Measurements from ENCODE around the gene GPR137.

Gene GPR137

DNA sequence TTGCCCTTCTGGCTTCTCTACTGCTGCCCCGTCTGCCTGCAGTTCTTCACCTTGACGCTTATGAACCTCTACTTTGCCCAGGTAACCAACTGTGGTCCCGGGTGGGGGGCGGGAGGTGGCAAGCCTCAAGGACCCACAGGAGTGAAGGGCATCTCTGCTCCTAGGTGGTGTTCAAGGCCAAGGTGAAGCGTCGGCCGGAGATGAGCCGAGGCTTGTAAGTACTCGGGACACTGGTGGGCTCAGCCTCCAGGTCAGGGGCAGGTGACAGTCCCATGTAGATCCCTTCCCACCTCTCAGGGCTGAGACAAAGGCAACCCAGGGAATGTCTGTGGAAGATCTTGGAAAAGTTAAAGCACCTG is 1.1 kb downstream of the GPR137 start:
- no peak for DNase-seq

DNA sequence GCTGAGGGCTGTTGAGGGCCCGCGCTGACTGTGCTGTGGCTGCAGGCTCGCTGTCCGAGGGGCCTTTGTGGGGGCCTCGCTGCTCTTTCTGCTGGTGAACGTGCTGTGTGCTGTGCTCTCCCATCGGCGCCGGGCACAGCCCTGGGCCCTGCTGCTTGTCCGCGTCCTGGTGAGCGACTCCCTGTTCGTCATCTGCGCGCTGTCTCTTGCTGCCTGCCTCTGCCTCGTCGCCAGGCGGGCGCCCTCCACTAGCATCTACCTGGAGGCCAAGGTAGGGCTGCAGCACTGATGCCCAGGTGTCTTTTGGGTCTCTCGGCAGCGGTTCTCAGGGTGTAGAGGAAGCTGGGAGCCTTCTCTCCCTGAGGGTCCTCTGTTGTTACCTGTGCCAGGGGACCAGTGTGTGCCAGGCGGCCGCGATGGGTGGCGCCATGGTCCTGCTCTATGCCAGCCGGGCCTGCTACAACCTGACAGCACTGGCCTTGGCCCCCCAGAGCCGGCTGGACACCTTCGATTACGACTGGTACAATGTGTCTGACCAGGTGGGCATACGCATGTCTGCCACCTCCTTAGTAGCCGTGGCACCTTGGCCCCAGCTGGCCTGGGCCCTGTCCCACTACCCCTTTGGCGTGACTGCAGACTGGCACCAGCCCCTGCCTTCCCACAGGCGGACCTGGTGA is 2.2 kb downstream of the GPR137 start:
- no peak for DNase-seq

DNA sequence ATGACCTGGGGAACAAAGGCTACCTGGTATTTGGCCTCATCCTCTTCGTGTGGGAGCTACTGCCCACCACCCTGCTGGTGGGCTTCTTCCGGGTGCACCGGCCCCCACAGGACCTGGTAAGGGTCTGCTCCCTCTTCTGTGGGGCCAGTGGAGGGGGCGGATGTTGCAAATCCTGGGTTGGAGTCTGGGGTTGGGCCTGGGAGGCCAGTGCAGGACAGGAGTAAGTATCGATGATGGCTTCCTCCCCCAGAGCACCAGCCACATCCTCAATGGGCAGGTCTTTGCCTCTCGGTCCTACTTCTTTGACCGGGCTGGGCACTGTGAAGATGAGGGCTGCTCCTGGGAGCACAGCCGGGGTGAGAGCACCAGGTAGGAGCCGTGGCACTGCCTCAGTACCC is 2.7 kb downstream of the GPR137 start:
- no peak for DNase-seq

DNA sequence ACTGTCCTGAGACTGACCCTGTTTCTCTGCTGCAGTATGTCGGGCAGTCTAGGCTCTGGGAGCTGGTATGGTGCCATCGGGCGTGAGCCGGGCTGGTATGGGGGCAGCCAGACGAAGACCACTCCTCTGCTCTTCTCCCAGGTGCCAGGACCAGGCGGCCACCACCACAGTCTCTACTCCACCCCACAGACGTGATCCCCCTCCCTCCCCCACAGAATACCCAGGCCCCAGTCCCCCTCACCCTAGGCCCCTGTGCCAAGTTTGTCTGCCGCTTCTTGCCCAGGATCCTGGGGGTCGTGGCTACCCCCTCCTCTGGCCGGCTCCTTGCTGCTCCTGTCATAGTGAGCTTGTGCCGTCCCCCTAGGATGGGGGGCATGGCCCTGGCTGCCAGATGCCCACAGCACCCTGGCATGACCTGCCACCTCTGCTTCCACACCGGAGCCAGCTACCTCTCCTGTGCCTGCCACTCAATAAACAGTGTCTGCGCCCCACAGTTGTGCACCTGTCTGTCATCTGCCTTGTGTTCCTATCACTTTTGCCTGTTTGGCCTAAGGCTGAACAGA is 3.4 kb downstream of the GPR137 start:
- no peak for DNase-seq

DNA sequence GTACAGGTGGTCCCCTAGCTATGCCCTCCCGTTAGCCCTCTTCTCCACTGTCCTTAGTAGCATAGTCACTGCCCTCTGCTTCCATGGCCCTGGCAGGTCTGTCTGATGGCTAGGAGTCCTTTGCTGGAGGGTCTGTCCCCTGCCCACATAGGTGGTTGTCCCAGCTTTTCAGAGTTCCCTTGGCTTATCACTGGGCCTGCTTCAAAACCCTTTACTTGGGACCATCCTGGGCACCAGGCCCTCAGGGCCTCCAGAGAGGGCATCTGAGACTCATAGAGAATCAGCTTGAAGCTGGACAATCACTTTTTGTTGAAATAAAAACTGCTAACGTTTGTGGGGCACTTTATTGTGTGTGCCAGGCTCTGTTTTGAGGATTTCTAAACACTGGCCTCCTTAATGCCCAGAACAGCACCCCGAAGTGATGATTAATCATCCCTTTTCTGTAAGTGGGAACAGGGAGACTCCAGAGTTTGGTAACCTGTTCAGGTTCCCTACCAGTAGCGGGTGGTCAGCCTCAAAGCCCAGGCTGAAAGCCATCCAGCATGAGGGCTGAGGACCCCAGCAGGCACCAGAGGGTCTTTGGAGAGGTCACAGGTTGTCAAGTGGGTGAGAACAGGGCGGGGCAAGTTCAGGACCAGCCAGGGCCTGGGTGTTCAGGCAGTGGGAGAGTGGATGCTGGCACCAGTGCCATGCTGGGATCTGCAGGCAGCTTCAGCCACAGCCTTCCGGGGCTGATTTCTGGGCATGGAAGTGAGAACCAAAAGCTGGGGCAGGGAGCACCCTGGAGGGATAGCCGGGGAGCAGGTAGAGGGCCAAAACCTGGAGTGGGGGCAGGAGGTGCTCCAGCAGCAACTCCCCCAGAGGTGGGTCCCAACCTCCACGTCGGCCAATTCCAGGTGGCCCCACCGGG is 5.0 kb downstream of the GPR137 start:
- DNase-seq = no peak

DNA sequence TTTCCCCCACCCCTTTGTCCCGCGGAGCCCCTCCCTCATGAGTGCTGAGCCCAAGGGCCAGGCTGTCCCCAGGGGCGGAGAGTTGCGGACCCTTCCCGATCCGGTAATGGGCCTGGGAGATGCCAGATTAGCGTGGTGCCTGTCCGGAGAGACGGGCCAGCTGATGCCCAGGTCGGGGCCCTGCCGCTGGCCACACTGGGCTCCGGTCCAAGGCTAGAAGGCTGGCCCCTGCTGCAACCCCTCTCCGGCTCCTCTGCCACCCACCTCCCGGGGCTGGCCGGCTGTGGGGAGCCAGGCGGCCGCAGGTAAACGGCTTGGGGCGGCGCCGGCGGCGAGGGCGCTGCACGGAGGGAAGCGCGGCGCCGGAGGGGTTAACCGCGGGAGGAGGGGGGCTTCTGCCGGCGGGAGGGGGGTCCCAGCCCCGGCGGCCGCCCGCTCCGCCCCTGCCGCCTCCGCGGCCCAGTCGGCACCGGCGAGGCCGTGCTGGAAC is 5.7 kb downstream of the GPR137 start, which contains the start of gene KCNK4:
Gene KCNK4, plus strand, starts transcription at position 41 of the 490 bp plus-strand sequence. CDS start 1,717 bp downstream, outside the sequence.
- DNase-seq = no peak

DNA sequence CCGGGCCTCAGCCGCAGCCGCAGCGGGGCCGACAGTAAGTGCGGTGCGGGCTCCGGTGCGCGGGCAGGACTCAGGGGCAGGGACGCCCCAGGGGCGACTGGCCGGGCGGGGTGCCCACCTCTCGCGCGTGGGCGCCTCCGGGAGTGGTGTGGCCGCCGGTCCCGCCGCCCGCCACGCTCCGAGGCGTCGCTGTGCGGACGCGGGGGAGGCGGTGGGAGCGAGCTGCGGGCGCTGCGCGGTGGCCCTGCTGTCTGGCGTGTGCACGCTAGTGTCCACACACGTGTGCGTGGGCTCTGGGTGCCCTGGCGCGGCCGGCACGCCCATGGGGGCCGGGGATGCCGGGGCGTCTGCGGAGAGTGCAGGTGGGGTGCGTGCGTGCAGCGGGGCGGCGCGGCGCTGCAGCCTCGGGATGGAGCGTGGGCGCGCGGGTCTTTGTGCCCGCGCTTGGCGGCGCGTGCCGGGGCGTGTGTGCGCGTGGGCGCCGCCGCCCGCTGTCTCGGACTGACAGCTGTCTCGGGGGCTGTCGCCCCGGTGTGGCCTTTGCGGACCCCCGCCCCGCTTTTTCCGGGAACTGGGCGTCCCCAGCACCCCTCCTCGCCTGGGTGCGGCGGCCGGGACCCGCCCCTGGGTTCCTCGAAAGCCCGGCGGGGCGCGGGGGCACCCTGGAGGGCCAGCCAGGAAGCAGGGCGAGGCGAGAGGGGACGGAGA is 6.3 kb downstream of the GPR137 start:
- DNase-seq = peak in 2 of 14 donors; percentile 13 to 36

DNA sequence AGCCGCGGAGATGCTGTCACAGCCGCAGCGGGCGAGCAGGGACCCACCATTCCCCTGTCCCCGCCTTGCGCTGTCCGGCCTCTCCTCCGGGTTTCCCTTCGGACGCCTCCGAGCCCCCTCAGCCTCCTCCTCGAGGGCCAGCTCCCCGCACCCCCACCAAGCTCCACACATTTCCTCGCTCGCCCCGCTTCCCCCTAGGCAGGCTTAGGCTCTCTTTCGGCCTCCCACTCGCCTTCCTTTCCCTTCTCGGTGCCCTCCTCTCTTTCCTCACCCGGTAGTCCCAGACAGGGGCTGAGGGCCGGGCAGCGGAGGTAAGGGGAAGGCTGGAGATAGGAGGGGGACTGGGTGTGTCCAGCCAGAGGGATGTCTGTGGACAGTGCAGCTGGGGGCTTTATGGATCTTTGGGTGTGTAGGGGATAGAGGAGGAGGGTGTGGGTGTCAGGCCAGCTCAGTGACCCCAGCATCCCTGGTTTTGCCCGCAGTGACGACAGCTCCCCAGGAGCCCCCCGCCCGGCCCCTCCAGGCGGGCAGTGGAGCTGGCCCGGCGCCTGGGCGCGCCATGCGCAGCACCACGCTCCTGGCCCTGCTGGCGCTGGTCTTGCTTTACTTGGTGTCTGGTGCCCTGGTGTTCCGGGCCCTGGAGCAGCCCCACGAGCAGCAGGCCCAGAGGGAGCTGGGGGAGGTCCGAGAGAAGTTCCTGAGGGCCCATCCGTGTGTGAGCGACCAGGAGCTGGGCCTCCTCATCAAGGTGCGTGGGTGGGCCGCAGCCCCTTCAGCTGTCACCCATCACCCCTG is 7.0 kb downstream of the GPR137 start:
- no peak for DNase-seq

DNA sequence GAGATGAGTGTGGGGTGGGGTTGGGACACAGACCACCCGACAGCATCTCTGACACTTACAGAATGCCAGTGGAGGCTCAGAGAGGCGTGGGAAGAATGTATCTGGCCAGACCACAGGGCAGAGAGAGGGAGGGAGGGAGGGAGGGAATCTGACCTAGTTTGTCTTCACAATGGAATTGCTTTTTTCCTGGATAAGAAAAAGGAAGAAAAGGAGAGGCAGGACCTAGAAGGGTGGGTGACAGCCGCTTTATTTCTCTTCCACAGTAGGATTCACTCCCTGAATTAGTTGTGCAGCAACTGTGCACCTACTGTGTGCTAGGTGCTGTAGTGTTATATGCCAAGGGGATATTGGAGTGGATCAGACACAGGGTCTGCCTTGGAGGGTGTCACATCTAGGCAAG is 9.1 kb downstream of the GPR137 start:
- peak in 1 of 14 donors; percentile 54 for DNase-seq

DNA sequence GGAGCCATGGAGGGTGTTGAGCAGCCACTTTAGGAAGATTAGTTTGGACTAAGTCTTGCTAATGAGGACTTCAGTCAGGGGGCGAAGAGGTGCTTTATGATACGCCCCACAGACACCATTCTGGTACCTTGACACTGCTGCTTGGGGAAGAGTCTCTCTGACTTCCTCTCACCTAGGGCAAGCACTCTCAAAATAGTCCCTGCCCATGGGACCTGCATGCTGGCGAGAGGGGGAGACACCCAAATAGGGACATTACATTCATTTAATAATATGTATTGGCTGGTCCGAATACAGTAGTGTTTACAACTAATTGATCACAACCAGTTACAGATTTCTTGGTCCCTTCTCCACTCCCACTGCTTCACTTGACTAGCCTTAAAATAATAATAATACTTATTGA is 10.1 kb downstream of the GPR137 start:
- DNase-seq = no peak

DNA sequence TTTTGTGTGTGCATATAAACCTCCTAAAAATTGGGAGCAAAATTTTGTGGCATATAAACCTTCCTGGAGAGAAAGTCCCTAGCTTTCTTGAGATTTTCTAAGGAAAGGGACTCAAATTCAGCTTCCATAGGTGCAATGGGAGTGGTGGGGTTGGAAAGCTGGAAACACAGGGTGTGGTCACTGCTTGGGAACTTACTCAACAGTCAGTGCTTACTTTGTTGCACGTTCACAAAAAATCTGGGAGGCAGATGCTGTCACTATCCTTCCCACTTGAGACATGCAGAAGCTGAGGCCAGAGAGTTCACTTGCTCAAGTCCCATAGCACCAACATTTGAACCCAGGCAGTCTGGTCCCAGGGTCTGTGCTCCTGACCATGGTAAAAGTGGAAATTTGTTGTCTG is 10.6 kb downstream of the GPR137 start:
- no peak for DNase-seq

DNA sequence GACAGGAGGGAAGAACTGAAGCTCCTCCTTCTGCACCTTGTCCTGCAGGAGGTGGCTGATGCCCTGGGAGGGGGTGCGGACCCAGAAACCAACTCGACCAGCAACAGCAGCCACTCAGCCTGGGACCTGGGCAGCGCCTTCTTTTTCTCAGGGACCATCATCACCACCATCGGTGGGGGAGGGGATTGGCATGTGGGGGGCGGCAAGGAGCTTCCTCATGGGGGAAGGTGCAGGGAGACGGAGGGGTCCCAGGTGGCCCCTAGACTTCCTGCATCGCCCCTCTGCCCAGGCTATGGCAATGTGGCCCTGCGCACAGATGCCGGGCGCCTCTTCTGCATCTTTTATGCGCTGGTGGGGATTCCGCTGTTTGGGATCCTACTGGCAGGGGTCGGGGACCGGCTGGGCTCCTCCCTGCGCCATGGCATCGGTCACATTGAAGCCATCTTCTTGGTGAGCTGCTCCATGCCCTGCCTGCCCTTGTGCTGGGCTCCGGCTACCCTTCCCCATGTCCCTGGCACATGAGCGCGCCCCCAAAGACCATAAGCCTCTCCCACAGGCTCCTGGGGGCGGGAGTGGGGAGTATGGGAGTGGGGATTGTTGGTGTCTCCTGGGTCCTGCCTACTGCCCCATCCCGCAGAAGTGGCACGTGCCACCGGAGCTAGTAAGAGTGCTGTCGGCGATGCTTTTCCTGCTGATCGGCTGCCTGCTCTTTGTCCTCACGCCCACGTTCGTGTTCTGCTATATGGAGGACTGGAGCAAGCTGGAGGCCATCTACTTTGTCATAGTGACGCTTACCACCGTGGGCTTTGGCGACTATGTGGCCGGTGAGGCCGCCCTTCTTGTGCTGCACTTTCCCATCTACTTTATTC is 11.4 kb downstream of the GPR137 start:
- no peak for DNase-seq

DNA sequence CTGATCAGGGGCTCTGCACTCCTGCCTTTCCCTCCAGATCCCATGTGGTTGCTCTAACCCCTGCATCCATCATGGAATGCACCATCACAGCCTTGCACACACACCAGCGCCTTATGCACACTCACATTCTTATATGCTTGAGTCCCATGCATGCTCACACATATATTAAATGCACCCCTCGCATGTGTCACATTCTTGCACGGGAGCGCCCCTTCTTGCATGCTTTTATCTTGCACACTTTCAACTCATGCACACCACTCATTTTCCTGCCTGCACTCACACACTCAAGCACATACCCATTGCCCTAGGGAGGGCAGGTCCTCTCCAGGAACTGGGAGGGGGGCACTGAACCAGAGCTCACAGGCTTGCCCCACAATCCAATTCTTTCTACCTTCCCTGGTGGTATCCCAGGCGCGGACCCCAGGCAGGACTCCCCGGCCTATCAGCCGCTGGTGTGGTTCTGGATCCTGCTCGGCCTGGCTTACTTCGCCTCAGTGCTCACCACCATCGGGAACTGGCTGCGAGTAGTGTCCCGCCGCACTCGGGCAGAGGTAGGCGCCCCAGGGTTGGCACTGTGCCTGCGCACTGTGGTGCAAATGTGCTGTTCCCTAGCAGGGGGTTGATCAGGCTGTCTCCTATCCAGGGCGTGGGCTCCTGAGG is 12.2 kb downstream of the GPR137 start:
- no peak for DNase-seq

DNA sequence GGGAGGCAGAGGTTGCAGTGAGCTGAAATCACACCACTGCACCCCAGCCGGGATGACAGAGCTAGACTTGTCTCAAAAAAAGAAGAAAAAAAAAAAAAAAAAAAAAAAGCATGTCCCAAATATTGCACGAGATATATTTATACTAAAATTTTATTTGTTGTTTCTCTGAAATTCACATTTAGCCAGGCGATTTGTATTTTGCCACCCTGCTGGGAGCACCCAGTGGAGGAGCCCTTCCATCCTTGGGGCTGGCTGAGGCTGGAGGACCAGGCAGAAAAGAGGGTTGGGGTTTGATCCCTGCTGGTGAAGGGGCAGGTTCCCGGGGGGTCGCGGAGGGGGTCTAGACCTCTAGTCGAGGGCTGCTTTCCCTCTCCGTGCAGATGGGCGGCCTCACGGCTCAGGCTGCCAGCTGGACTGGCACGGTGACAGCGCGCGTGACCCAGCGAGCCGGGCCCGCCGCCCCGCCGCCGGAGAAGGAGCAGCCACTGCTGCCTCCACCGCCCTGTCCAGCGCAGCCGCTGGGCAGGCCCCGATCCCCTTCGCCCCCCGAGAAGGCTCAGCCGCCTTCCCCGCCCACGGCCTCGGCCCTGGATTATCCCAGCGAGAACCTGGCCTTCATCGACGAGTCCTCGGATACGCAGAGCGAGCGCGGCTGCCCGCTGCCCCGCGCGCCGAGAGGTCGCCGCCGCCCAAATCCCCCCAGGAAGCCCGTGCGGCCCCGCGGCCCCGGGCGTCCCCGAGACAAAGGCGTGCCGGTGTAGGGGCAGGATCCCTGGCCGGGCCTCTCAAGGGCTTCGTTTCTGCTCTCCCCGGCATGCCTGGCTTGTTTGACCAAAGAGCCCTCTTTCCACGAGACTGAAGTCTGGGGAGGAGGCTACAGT is 13.6 kb downstream of the GPR137 start:
- DNase-seq = peak in 12 of 14 donors; percentile 21 to 79 (median 62)

DNA sequence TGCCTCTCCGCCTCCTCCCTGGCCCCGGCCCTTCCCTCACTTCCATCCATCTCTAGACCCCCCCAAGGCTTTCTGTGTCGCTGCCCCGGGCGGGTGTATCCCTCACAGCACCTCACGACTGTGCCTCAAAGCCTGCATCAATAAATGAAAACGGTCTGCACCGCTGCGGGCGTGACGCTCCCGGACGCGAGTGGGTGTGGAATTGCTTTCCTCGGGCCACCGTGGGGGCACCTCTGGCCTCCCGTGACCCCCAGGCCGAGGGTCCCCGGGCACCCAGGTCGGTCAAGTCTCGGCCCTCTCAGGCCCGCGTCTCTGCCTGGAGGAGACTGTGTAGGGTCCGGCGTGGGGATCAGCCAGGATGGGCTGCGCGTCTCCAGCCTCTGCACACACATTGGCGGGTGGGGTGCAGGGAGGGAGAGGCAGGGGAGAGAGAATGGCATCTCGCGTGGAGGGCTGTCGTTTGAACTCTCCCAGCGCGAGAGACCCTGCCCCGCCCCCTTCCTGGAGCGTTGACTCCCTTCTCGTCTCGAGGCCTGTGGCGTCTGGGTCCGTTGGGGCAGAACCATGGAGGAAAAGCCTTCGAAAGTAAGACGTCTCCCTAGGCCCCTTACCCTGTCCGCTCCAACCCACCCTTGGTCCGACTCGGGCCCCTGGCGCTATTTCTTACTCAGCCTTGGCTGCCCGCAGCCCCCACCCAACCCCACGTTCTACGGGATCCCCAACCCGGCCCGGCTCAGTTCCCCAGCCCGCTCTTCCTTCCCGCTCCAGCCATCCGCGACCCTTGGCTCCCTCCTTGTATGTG is 14.4 kb downstream of the GPR137 start, which contains the start of gene CATSPERZ:
Gene CATSPERZ, plus strand, starts transcription at position 512 of the 802 bp plus-strand sequence. Its CDS starts 53 bp downstream, at position 565.
- peak in 1 of 14 donors; percentile 46 for DNase-seq

DNA sequence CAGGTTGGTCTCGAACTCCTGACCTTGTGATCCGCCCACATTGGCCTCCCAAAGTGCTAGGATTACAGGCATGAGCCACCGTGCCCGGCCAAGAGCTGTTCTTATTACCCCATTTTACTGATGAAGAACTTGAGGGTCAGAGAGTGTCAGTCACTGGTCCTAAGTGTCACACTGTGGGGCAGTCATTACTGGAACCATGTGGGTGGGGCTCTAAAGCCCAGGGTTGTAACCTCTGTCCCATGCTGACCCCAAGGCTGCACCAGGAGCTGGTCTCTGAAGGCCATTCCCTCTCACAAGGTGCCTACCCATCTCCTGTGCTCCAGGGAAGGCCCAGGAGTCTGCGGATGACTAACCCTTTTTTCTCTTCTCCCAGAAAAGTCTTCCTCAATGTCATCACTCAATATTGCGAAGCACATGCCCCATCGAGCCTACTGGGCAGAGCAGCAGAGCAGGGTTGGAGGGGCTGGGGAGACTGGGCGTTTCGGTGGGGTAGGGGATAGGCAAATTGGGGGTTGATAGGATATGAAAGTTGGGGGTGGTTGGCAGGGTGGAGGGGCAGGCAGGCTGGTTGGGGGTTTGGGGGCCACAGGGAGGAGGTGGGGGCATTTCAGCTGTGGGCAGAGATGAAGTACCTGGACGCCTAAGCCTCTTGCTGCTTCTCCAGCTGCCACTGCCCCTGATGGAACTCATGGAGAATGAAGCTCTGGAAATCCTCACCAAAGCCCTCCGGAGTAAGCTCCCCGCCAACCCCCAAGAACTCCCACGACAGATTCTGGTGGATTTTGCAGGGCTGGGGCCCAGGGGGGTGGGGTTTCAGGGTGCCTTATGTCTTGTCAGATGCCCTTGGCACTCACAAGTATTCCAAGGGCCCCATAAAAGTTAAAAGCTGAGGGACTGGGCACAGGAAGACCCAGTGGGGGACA is 17.7 kb downstream of the GPR137 start:
- no peak for DNase-seq

DNA sequence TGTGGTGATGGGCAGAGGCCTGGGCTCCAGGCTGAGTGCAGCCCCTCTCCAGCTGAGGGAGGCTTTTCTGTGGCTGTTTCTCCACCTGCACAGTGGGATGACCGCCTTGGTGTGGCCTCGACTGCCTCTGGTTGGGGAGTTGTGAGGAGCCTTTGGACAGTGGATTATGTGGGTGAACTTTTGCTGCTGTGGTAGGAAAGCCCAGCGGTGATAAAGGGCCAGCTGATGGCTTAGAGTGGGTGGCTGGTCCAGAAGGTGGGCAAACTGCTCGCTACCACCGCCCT is 18.3 kb downstream of the GPR137 start:
- no peak for DNase-seq
